Measurements from ENCODE around the gene HSPA9.

The HSPA9 gene

GRCh38 chr5:138575194-138576015 is at the start of gene HSPA9:
HSPA9 (minus strand) TSS chr5:138575401; CDS start chr5:138575318, 83 bp downstream.
- peak within 1 kb of the TSS; percentile 80 for H3K4me3 ChIP-seq (ENCODE audit: low read length)
- DNase-seq (ENCODE audit: low read depth): peak; percentile 100
- no peak for TF ChIP-seq CTCF (conservative IDR thresholded peaks at IDR 0.05; ENCODE audit: low read length)

- no peak overlapping the region for H3K4me3 ChIP-seq (ENCODE audit: low read length)
- TF ChIP-seq CTCF (conservative IDR thresholded peaks at IDR 0.05; ENCODE audit: low read length): no peak
- peak; percentile 33 for DNase-seq (ENCODE audit: low read depth)
Measured at GRCh38 chr5:138623053-138623452, 47.9 kb upstream of the HSPA9 start.

- H3K4me3 ChIP-seq (ENCODE audit: low read length): no peak overlapping the region
- TF ChIP-seq CTCF (conservative IDR thresholded peaks at IDR 0.05; ENCODE audit: low read length): no peak
- no peak for DNase-seq (ENCODE audit: low read depth)
Measured at GRCh38 chr5:138622051-138622450, 46.9 kb upstream of the HSPA9 start.

GRCh38 chr5:138620663-138621224 is 45.5 kb upstream of the HSPA9 start:
- DNase-seq (ENCODE audit: low read depth): no peak
- H3K4me3 ChIP-seq (ENCODE audit: low read length): no peak overlapping the region
- TF ChIP-seq CTCF (conservative IDR thresholded peaks at IDR 0.05; ENCODE audit: low read length): no peak

GRCh38 chr5:138616508-138616907 is 41.3 kb upstream of the HSPA9 start:
- no peak for DNase-seq (ENCODE audit: low read depth)
- H3K4me3 ChIP-seq (ENCODE audit: low read length): no peak overlapping the region
- TF ChIP-seq CTCF (conservative IDR thresholded peaks at IDR 0.05; ENCODE audit: low read length): no peak

- no peak for TF ChIP-seq CTCF (conservative IDR thresholded peaks at IDR 0.05; ENCODE audit: low read length)
- no peak overlapping the region for H3K4me3 ChIP-seq (ENCODE audit: low read length)
- DNase-seq (ENCODE audit: low read depth): no peak
Measured at GRCh38 chr5:138615461-138615860, 40.3 kb upstream of the HSPA9 start.

- no peak for DNase-seq (ENCODE audit: low read depth)
- no peak for TF ChIP-seq CTCF (conservative IDR thresholded peaks at IDR 0.05; ENCODE audit: low read length)
- peak overlapping the region; percentile 52 for H3K4me3 ChIP-seq (ENCODE audit: low read length)
Measured at GRCh38 chr5:138611678-138612218, 36.5 kb upstream of the HSPA9 start.
